HepG2 (cell line): ENCODE results near the gene AFG1L. TPM values are rescaled to one million over a fixed set of nuclear protein-coding genes. Genes with fewer than 3 reads are reported as not detected.

Source experiments
- ATAC-seq: fragments of 200-7000 bp; cut with Tn5 transposase; 3 replicates; pipeline ENCODE4 v1.9.1; 2020; ENCODE audit warnings: mild to moderate bottlenecking, moderate library complexity
- BruUV-seq: library from RNA; stranded (reverse); fragments of 400-500 nt; replicated peaks from 2 replicates; lab custom pipeline; 2021; lab: Mats Ljungman, UMichigan
- CTCF ChIA-PET: fragments of 300-600 bp; formaldehyde crosslinking; extraction: SDS; loops from one replicate; lab custom pipeline; 2021; ENCODE audit warnings: low total read pairs, inconsistent platforms, low intra/inter-chr PET ratio; lab: Yijun Ruan, JAX
- POLR2A ChIA-PET: fragments of 350-600 bp; sonication (Branson Sonifier 250); formaldehyde crosslinking; loops from one replicate; lab custom pipeline; 2020; ENCODE audit warnings: antibody characterized with exemption, inconsistent platforms; lab: Yijun Ruan, JAX
- DNase-seq: peaks from one replicate; pipeline ENCODE4 v3.0.0-alpha.2; 2015; ENCODE audit warnings: low spot score
- FAIRE-seq: peaks from 3 replicates; lab custom pipeline; 2011; peaks lifted over from hg19 to GRCh38; lab: Jason Lieb, UNC
- H2AFZ ChIP-seq: one replicate; pipeline ENCODE4 v1.6.1; 2011; ENCODE audit warnings: low read length, inconsistent platforms
- H3K27ac ChIP-seq: fragments of 300-600 bp; 3 replicates; pipeline ENCODE4 v1.8.0; 2011; ENCODE audit warnings: mixed run types, mild to moderate bottlenecking, mixed read lengths, low read length, inconsistent platforms; ENCODE audit not compliant: insufficient read depth; ENCODE audit errors: extremely low read length
- H3K27me3 ChIP-seq, 2 experiments: fragments of 200-600 bp in 1 of 2; 2 replicates in 1 of 2; 3 replicates in 1 of 2; pipeline versions ENCODE4 v1.6.0 to v1.8.0; 2011; ENCODE audit warnings: low read length in 2 of 2, mild to moderate bottlenecking in 2 of 2, moderate library complexity in 2 of 2, inconsistent platforms in 1 of 2; ENCODE audit not compliant: insufficient read depth in 2 of 2, control insufficient read depth in 1 of 2
- H3K36me3 ChIP-seq, 2 experiments: fragments of 200-600 bp in 1 of 2; replicated peaks in 1 of 2; 2 replicates in 1 of 2; 3 replicates in 1 of 2; pipeline versions ENCODE4 v1.5.1 to v1.8.0; 2011; ENCODE audit warnings: low read length in 2 of 2, inconsistent platforms in 1 of 2; ENCODE audit not compliant: insufficient read depth in 2 of 2, control insufficient read depth in 1 of 2
- H3K4me1 ChIP-seq: 2 replicates; pipeline ENCODE4 v1.5.1; 2012; ENCODE audit warnings: low read length, inconsistent platforms; ENCODE audit not compliant: insufficient read depth
- H3K4me2 ChIP-seq: 2 replicates; pipeline ENCODE4 v1.6.0; 2011; ENCODE audit warnings: low read depth, low read length, inconsistent platforms
- H3K4me3 ChIP-seq, 3 experiments: fragments of 200-600 bp in 1 of 3; sonication (generic), shearing (Covaris generic) in 1 of 3; replicated peaks in 1 of 3; 2 replicates each; pipeline ENCODE4 v1.5.1; 2011 to 2016; ENCODE audit warnings: low read length in 3 of 3, inconsistent platforms in 2 of 3, low read depth in 2 of 3, mild to moderate bottlenecking in 2 of 3, control low read depth in 1 of 3, mixed read lengths in 1 of 3; ENCODE audit not compliant: insufficient read depth in 1 of 3
- H3K79me2 ChIP-seq: one replicate; pipeline ENCODE4 v1.6.1; 2011; ENCODE audit warnings: low read length, inconsistent platforms; ENCODE audit not compliant: insufficient read depth
- H3K9ac ChIP-seq: 2 replicates; pipeline ENCODE4 v1.6.0; 2011; ENCODE audit warnings: mild to moderate bottlenecking, low read depth, low read length, inconsistent platforms; ENCODE audit not compliant: insufficient read depth
- H3K9me3 ChIP-seq: 2 replicates; pipeline ENCODE4 v1.5.1; 2012; ENCODE audit warnings: mild to moderate bottlenecking, low read length
- H4K20me1 ChIP-seq: 2 replicates; pipeline ENCODE4 v1.6.0; 2011; ENCODE audit warnings: inconsistent platforms, mild to moderate bottlenecking, low read length, moderate library complexity; ENCODE audit not compliant: insufficient read depth
- CEBPB ChIP-seq: IDR thresholded peaks from 2 replicates; pipeline ENCODE4 v1.6.1; 2011; ENCODE audit warnings: low read depth, low read length, improper control_type of control experiment, borderline replicate concordance
- KMT2A ChIP-seq: sonication (generic); formaldehyde crosslinking; IDR thresholded peaks from 2 replicates; pipeline ENCODE4 v1.4.0; 2020; ENCODE audit warnings: missing genetic modification reagents
- MBD4 ChIP-seq: IDR thresholded peaks from 2 replicates; pipeline ENCODE4 v1.6.1; 2012; ENCODE audit warnings: low read length, inconsistent platforms, borderline replicate concordance
- MTF2 ChIP-seq: sonication (generic); formaldehyde crosslinking; IDR thresholded peaks from 2 replicates; pipeline ENCODE4 v1.5.0; 2020; ENCODE audit warnings: missing genetic modification reagents, borderline replicate concordance
- POGK ChIP-seq: sonication (generic); formaldehyde crosslinking; conservative IDR thresholded peaks from 2 replicates; pipeline ENCODE4 v1.8.0; 2022; ENCODE audit warnings: mild to moderate bottlenecking, moderate library complexity, missing genetic modification reagents
- SOX13 ChIP-seq, 3 experiments: fragments of 450-650 bp in 1 of 3; sonication (generic) in 1 of 3; formaldehyde crosslinking in 1 of 3; IDR thresholded peaks in 2 of 3; conservative IDR thresholded peaks in 1 of 3; 2 replicates each; pipeline versions ENCODE4 v1.5.0 to v1.6.1; 2016 to 2020; ENCODE audit warnings: antibody characterized with exemption in 1 of 3, mild to moderate bottlenecking in 1 of 3, missing compliant biosample characterization in 1 of 3, missing genetic modification reagents in 1 of 3, moderate library complexity in 1 of 3
- STAT6 ChIP-seq: sonication (generic); formaldehyde crosslinking; IDR thresholded peaks from 2 replicates; pipeline ENCODE4 v1.4.0; 2020; ENCODE audit warnings: missing genetic modification reagents, mild to moderate bottlenecking, borderline replicate concordance
- ZBTB8A ChIP-seq: sonication (generic); formaldehyde crosslinking; IDR thresholded peaks from 2 replicates; pipeline ENCODE4 v1.4.0; 2020; ENCODE audit warnings: mild to moderate bottlenecking, low read depth, missing genetic modification reagents, borderline replicate concordance
- ZNF124 ChIP-seq: sonication (generic); formaldehyde crosslinking; IDR thresholded peaks from 2 replicates; pipeline ENCODE4 v1.4.0; 2020; ENCODE audit warnings: missing genetic modification reagents
- WGBS: methylation state at CpG from one replicate; pipeline ENCODE4 v1.1.6; 2017; ENCODE audit warnings: low lambda C conversion rate; 5-methylcytosine and 5-hydroxymethylcytosine counted together
- in situ Hi-C: cut with HindIII; loops from 2 replicates; pipeline ENCODE4 v1.10.0; 2017; ENCODE audit warnings: low pct_unique_long_range_greater_than_20kb; ENCODE audit not compliant: extremely low pct_ligation_motif_present
- intact Hi-C: fragments of 100-400 bp; cut with micrococcal nuclease; formaldehyde crosslinking; loops from one replicate; pipeline ENCODE4 v1.10.0; 2022; ENCODE audit not compliant: unreplicated experiment
- polyA plus RNA-seq, 8 experiments: library from polyadenylated mRNA; depleted of rRNA in 3 of 8; stranded (reverse) in 7 of 8; unstranded in 1 of 8; fragments of >200 nt; fragmentation: Illumina TruSeq in 4 of 8; extraction: Trizol in 4 of 8; gene quantifications; 2 replicates each; pipeline versions ENCODE4 v1.2.1 to v1.2.3, GENCODE V29; 2011 to 2016; ENCODE audit warnings: low read depth in 4 of 8, missing spikeins in 1 of 8, mixed read lengths in 1 of 8; ENCODE audit not compliant: insufficient read depth in 1 of 8
- total RNA-seq, 5 experiments: library from RNA; depleted of rRNA; stranded (reverse); fragments of >200 nt; fragmentation: Illumina TruSeq; extraction: Trizol; gene quantifications; 2 replicates each; pipeline ENCODE4 v1.2.3, GENCODE V29; 2016; ENCODE audit warnings: low read depth in 1 of 5
- TF ChIP-seq, protein P1 (sequence below): fragments of 450-650 bp; IDR thresholded peaks from 2 replicates; pipeline ENCODE4 v1.6.1; 2017
- TF ChIP-seq, protein P2 (sequence below): sonication (generic); formaldehyde crosslinking; conservative IDR thresholded peaks from 2 replicates; pipeline ENCODE4 v1.4.0; 2020; ENCODE audit warnings: missing genetic modification reagents

Gene AFG1L
- total and polyA plus RNA-seq, 2 of the 13 experiments (the other 11 are each of a cell fraction or from before 2014, with no cell fraction given) = 3.1 to 14.0 TPM

GRCh38 chr6:108425428-108425827 is 130.6 kb downstream of the AFG1L start:
- WGBS = 100% methylated on average over 2 of the region's 2 CpGs
- no peak for ATAC-seq
- H2AFZ ChIP-seq = no peak overlapping the region
- no peak for FAIRE-seq
- ChIA-PET CTCF (no interaction called here), POLR2A (no interaction called here)
- no TSS peak for BruUV-seq
- no peaks in the 10 kb centered on the region for H3K4me1 ChIP-seq
- no peaks in the 10 kb centered on the region for H3K9me3 ChIP-seq
- H3K27me3 ChIP-seq = no peaks in the 10 kb centered on the region
- no peak overlapping the region for H3K9ac ChIP-seq
- DNase-seq = no peak
- intact Hi-C loops (no loop called here), in situ Hi-C loops (no loop called here)
- no peak overlapping the region for H3K4me2 ChIP-seq
- no peaks in the 10 kb centered on the region for H3K79me2 ChIP-seq
- no peaks in the 10 kb centered on the region for H4K20me1 ChIP-seq
- H3K36me3 ChIP-seq = no peaks in the 10 kb centered on the region
- H3K4me3 ChIP-seq = no peak overlapping the region
- H3K27ac ChIP-seq = no peak overlapping the region
- TF ChIP-seq CEBPB (peak; percentile 69), POGK (CRISPR knock-in tag) (no peak)

- CTCF ChIA-PET = no interaction called here
- no TSS peak for BruUV-seq
- no peak for TF ChIP-seq MTF2
- no peak for TF ChIP-seq ZNF124 (CRISPR knock-in tag)
- TF ChIP-seq, protein P1, sequence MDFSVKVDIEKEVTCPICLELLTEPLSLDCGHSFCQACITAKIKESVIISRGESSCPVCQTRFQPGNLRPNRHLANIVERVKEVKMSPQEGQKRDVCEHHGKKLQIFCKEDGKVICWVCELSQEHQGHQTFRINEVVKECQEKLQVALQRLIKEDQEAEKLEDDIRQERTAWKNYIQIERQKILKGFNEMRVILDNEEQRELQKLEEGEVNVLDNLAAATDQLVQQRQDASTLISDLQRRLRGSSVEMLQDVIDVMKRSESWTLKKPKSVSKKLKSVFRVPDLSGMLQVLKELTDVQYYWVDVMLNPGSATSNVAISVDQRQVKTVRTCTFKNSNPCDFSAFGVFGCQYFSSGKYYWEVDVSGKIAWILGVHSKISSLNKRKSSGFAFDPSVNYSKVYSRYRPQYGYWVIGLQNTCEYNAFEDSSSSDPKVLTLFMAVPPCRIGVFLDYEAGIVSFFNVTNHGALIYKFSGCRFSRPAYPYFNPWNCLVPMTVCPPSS = no peak
- TF ChIP-seq ZBTB8A = no peak
- no peak for TF ChIP-seq MBD4
- TF ChIP-seq KMT2A = no peak
- TF ChIP-seq STAT6 = no peak
- no peak for TF ChIP-seq SOX13 (IDR thresholded peaks at IDR 0.05)
- no peak for TF ChIP-seq SOX13 (CRISPR knock-in tag; conservative IDR thresholded peaks at IDR 0.05 in 1 of 2, IDR thresholded peaks at IDR 0.05 in 1 of 2)
- TF ChIP-seq, protein P2, sequence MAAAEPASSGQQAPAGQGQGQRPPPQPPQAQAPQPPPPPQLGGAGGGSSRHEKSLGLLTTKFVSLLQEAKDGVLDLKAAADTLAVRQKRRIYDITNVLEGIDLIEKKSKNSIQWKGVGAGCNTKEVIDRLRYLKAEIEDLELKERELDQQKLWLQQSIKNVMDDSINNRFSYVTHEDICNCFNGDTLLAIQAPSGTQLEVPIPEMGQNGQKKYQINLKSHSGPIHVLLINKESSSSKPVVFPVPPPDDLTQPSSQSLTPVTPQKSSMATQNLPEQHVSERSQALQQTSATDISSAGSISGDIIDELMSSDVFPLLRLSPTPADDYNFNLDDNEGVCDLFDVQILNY = no peak
Observed at GRCh38 chr6:108432143-108432542, 137.3 kb downstream of the AFG1L start.

More at GRCh38 chr6:108432143-108432542, 137.3 kb downstream of the AFG1L start:
- Histone ChIP-seq H3K79me2 (no peaks in the 10 kb centered on the region), H3K9ac (no peak overlapping the region), H4K20me1 (no peaks in the 10 kb centered on the region), H3K27me3 (no peaks in the 10 kb centered on the region), H2AFZ (no peak overlapping the region), H3K36me3 (no peaks in the 10 kb centered on the region), H3K9me3 (no peaks in the 10 kb centered on the region), H3K4me1 (no peaks in the 10 kb centered on the region), H3K27ac (no peak overlapping the region), H3K4me2 (no peak overlapping the region), H3K4me3 (no peak overlapping the region)
- no peak for FAIRE-seq
- in situ Hi-C loops (no loop called here), intact Hi-C loops (no loop called here)
- DNase-seq = no peak
- POLR2A ChIA-PET = no interaction called here
- ATAC-seq = no peak
- WGBS = 97% methylated on average over 2 of the region's 2 CpGs
